DMS 273 (cell line): Measurements from ENCODE around the gene LIMS2.

Source experiments
- DNase-seq: peaks from one replicate; lab custom pipeline; 2025; ENCODE audit not compliant: unreplicated experiment; lab: John Stamatoyannopoulos, UW

Gene LIMS2

GRCh38 chr2:127701651-127702394 is 26.5 kb upstream of the LIMS2 start:
- DNase-seq = peak; percentile 90

GRCh38 chr2:127701193-127701650 is 25.9 kb upstream of the LIMS2 start, which contains the start of gene SFT2D3:
Gene SFT2D3, plus strand, starts transcription at chr2:127701497. Its CDS starts 32 bp downstream, at chr2:127701529.
- DNase-seq = peak; percentile 95

- DNase-seq = no peak
Observed at GRCh38 chr2:127700527-127701192, 25.3 kb upstream of the LIMS2 start.

GRCh38 chr2:127698553-127699355 is 23.4 kb upstream of the LIMS2 start:
- DNase-seq = no peak

- DNase-seq = no peak
Observed at GRCh38 chr2:127697482-127698180, 22.3 kb upstream of the LIMS2 start.

- peak; percentile 89 for DNase-seq
Observed at GRCh38 chr2:127695491-127696472, 20.5 kb upstream of the LIMS2 start.

- DNase-seq = no peak
Observed at GRCh38 chr2:127694986-127695385, 19.7 kb upstream of the LIMS2 start.

- DNase-seq = no peak
Observed at GRCh38 chr2:127690696-127691095, 15.4 kb upstream of the LIMS2 start.

- DNase-seq = no peak
Observed at GRCh38 chr2:127688405-127688804, 13.1 kb upstream of the LIMS2 start.

GRCh38 chr2:127685410-127686080 is 10.2 kb upstream of the LIMS2 start:
- no peak for DNase-seq

- DNase-seq = no peak
Observed at GRCh38 chr2:127683757-127684156, 8.4 kb upstream of the LIMS2 start.

- no peak for DNase-seq
Observed at GRCh38 chr2:127683056-127683455, 7.7 kb upstream of the LIMS2 start.

- no peak for DNase-seq
Observed at GRCh38 chr2:127681976-127682857, 6.9 kb upstream of the LIMS2 start.

- peak; percentile 68 for DNase-seq
Observed at GRCh38 chr2:127681288-127681804, 6.0 kb upstream of the LIMS2 start.

- DNase-seq = no peak
Observed at GRCh38 chr2:127680706-127681287, 5.5 kb upstream of the LIMS2 start.

GRCh38 chr2:127679680-127680361 is 4.5 kb upstream of the LIMS2 start:
- no peak for DNase-seq

- DNase-seq = no peak
Observed at GRCh38 chr2:127678991-127679390, 3.7 kb upstream of the LIMS2 start.
